Measurements from ENCODE around the gene ZFYVE1. TPM values are rescaled to one million over a fixed set of nuclear protein-coding genes. Genes with fewer than 3 reads are reported as not detected.

The ZFYVE1 gene
- total RNA-seq: 38.1 and 41.5 TPM in 2 replicates
- long read RNA-seq, full-length matches to known transcripts: 72 of 107 reads
- long read RNA-seq, partial matches to known transcripts: 26 of 107 reads
- long read RNA-seq, other reads (novel, unspliced or antisense): 9 of 107 reads

GRCh38 chr14:73026845-73027542, at the start of gene ZFYVE1:
ZFYVE1 (minus strand) TSS chr14:73027106; CDS start chr14:73024508, 2,598 bp downstream.
- peak; percentile 98 for DNase-seq (ENCODE audit: extremely low spot score, unreplicated experiment)
- Mint-ChIP-seq H3K27ac (ENCODE audit: unreplicated experiment) (peak within 1 kb of the TSS; percentile 92), H3K4me3 (ENCODE audit: unreplicated experiment) (peak within 1 kb of the TSS; percentile 94), H3K36me3 (ENCODE audit: unreplicated experiment) (peaks cover 22% of the 10 kb centered on the region), H3K27me3 (ENCODE audit: unreplicated experiment) (no peaks in the 10 kb centered on the region), H3K4me1 (ENCODE audit: unreplicated experiment) (peaks cover 39% of the 10 kb centered on the region), H3K9me3 (ENCODE audit: unreplicated experiment) (no peaks in the 10 kb centered on the region)
- no peak for TF ChIP-seq CTCF (IDR thresholded peaks at IDR 0.05)

- peaks cover 14% of the 10 kb centered on the region for H3K36me3 Mint-ChIP-seq (ENCODE audit: unreplicated experiment)
- H3K4me1 Mint-ChIP-seq (ENCODE audit: unreplicated experiment): peaks cover 4% of the 10 kb centered on the region
- no peaks in the 10 kb centered on the region for H3K9me3 Mint-ChIP-seq (ENCODE audit: unreplicated experiment)
- H3K27ac Mint-ChIP-seq (ENCODE audit: unreplicated experiment): no peak overlapping the region
- H3K27me3 Mint-ChIP-seq (ENCODE audit: unreplicated experiment): no peaks in the 10 kb centered on the region
- H3K4me3 Mint-ChIP-seq (ENCODE audit: unreplicated experiment): no peak overlapping the region
- TF ChIP-seq CTCF (IDR thresholded peaks at IDR 0.05): no peak
- no peak for DNase-seq (ENCODE audit: extremely low spot score, unreplicated experiment)
Measured at GRCh38 chr14:73069585-73069984, 42.7 kb upstream of the ZFYVE1 start.

GRCh38 chr14:73058922-73059673, 32.2 kb upstream of the ZFYVE1 start:
- TF ChIP-seq CTCF (IDR thresholded peaks at IDR 0.05): no peak
- no peaks in the 10 kb centered on the region for H3K9me3 Mint-ChIP-seq (ENCODE audit: unreplicated experiment)
- no peaks in the 10 kb centered on the region for H3K27me3 Mint-ChIP-seq (ENCODE audit: unreplicated experiment)
- peaks cover 4% of the 10 kb centered on the region for H3K36me3 Mint-ChIP-seq (ENCODE audit: unreplicated experiment)
- no peak overlapping the region for H3K27ac Mint-ChIP-seq (ENCODE audit: unreplicated experiment)
- H3K4me1 Mint-ChIP-seq (ENCODE audit: unreplicated experiment): peaks cover 28% of the 10 kb centered on the region
- no peak overlapping the region for H3K4me3 Mint-ChIP-seq (ENCODE audit: unreplicated experiment)
- no peak for DNase-seq (ENCODE audit: extremely low spot score, unreplicated experiment)

- Mint-ChIP-seq H3K9me3 (ENCODE audit: unreplicated experiment) (no peaks in the 10 kb centered on the region), H3K4me3 (ENCODE audit: unreplicated experiment) (no peak within 1 kb of the TSS), H3K36me3 (ENCODE audit: unreplicated experiment) (no peaks in the 10 kb centered on the region), H3K27ac (ENCODE audit: unreplicated experiment) (no peak within 1 kb of the TSS), H3K27me3 (ENCODE audit: unreplicated experiment) (no peaks in the 10 kb centered on the region), H3K4me1 (ENCODE audit: unreplicated experiment) (peaks cover 28% of the 10 kb centered on the region)
- peak; percentile 97 for DNase-seq (ENCODE audit: extremely low spot score, unreplicated experiment)
- no peak for TF ChIP-seq CTCF (IDR thresholded peaks at IDR 0.05)
Measured at GRCh38 chr14:73058224-73058921, 31.5 kb upstream of the ZFYVE1 start, which contains the start of gene RBM25. RBM25 (plus strand) TSS chr14:73058534; CDS start chr14:73071642, 13,108 bp downstream.

Data from osteocyte (in vitro differentiated cells).